CD4-positive, alpha-beta T cell (primary cell): Measurements from ENCODE around the gene PLOD1. TPM values are rescaled to one million over a fixed set of nuclear protein-coding genes. Genes with fewer than 3 reads are reported as not detected.
"Not testable (repeated sequence)": the region's sequence is repeated elsewhere in the genome, so short reads cannot be mapped to it uniquely, and the experiment has no call there.

Experiments used
- ATAC-seq: fragments of 200-7000 bp; cut with Tn5 transposase; one replicate; pipeline ENCODE4 v1.10.0; 2022; ENCODE audit warnings: mild to moderate bottlenecking; ENCODE audit not compliant: poor library complexity
- CTCF ChIA-PET: fragments of 350-600 bp; sonication (Branson Sonifier 250); formaldehyde crosslinking; loops from one replicate; lab custom pipeline; 2021; ENCODE audit warnings: antibody characterized with exemption, inconsistent platforms; lab: Charles Lee
- POLR2A ChIA-PET: fragments of 350-600 bp; sonication (Branson Sonifier 250); formaldehyde crosslinking; loops from one replicate; lab custom pipeline; 2021; ENCODE audit warnings: antibody characterized with exemption, inconsistent platforms; lab: Charles Lee
- DNase-seq, 14 experiments: peaks; one replicate each; pipeline ENCODE4 v3.0.0-alpha.2; 2013 to 2020; ENCODE audit warnings: mixed read lengths in 2 of 14
- H3K27ac ChIP-seq, 2 donors: one replicate each; pipeline versions ENCODE4 v1.5.1 to v1.7.0; 2013; ENCODE audit warnings: low read length in 2 of 2, low read depth in 1 of 2, mild to moderate bottlenecking in 1 of 2
- H3K27me3 ChIP-seq, 2 experiments: 1 replicate in 1 of 2; 2 replicates in 1 of 2; pipeline versions ENCODE4 v1.6.1 to v1.7.0; 2013; ENCODE audit warnings: low read length in 2 of 2, control low read depth in 1 of 2, mild to moderate bottlenecking in 1 of 2, moderate library complexity in 1 of 2; ENCODE audit not compliant: insufficient read depth in 2 of 2, control insufficient read depth in 1 of 2
- H3K36me3 ChIP-seq: one replicate; pipeline ENCODE4 v1.6.1; 2013; ENCODE audit warnings: low read length, control low read depth; ENCODE audit not compliant: insufficient read depth
- H3K4me1 ChIP-seq: one replicate; pipeline ENCODE4 v1.6.1; 2013; ENCODE audit warnings: low read length, control low read depth; ENCODE audit not compliant: insufficient read depth
- H3K4me3 ChIP-seq: one replicate; pipeline ENCODE4 v1.5.1; 2013; ENCODE audit warnings: mild to moderate bottlenecking, low read length, moderate library complexity
- H3K9me3 ChIP-seq, 2 experiments: 1 replicate in 1 of 2; 2 replicates in 1 of 2; pipeline versions ENCODE4 v1.6.1 to v1.7.0; 2013; ENCODE audit warnings: low read length in 2 of 2, mild to moderate bottlenecking in 2 of 2, control low read depth in 1 of 2, moderate library complexity in 1 of 2; ENCODE audit not compliant: control insufficient read depth in 1 of 2, insufficient read depth in 1 of 2
- H3K27ac Mint-ChIP-seq: one replicate; pipeline ENCODE4 v1.8.0; 2020; ENCODE audit warnings: mixed read lengths
- H3K27me3 Mint-ChIP-seq: one replicate; pipeline ENCODE4 v1.8.0; 2021; ENCODE audit warnings: mixed read lengths
- H3K36me3 Mint-ChIP-seq: one replicate; pipeline ENCODE4 v1.8.0; 2021; ENCODE audit warnings: low read depth, mixed read lengths
- H3K4me1 Mint-ChIP-seq: one replicate; pipeline ENCODE4 v1.8.0; 2021; ENCODE audit warnings: low read depth, mixed read lengths
- H3K4me3 Mint-ChIP-seq: one replicate; pipeline ENCODE4 v1.8.0; 2020; ENCODE audit warnings: mild to moderate bottlenecking, mixed read lengths
- H3K9me3 Mint-ChIP-seq: one replicate; pipeline ENCODE4 v1.8.0; 2020; ENCODE audit warnings: mixed read lengths
- CTCF ChIP-seq: fragments of 200-600 bp; IDR thresholded peaks from one replicate; pipeline ENCODE4 v1.8.0; 2022; ENCODE audit warnings: antibody characterized with exemption, mild to moderate bottlenecking
- intact Hi-C, 2 experiments: fragments of 100-400 bp; cut with DNase I in 1 of 2; cut with micrococcal nuclease in 1 of 2; formaldehyde crosslinking; loops; one replicate each; pipeline versions ENCODE4 v1.15.1 to v1.9.0; 2023 to 2025; cut with DNase I, micrococcal nuclease
- total RNA-seq, 174 experiments: library from RNA in 2 of 174; stranded (reverse) in 2 of 174; gene quantifications; one replicate each; pipeline ENCODE4 v1.2.3 and lab custom pipeline; 2021 to 2026

PLOD1 gene
- total RNA-seq, 2 experiments from 2014 or later: 1.6 to 1.8 TPM

GRCh38 chr1:11912000-11912399, 22.5 kb upstream of the PLOD1 start:
- ChIA-PET POLR2A (interaction anchor here (5.0 kb wide), 1 partner anchor 68 kb away, joined by 133 read pairs; the partner anchor contains the start of gene MFN2), CTCF (no interaction called here)
- Histone ChIP-seq H3K27me3 (no peaks in the 10 kb centered on the region), H3K9me3 (no peaks in the 10 kb centered on the region), H3K4me3 (no peak overlapping the region), H3K4me1 (peaks cover 19% of the 10 kb centered on the region), H3K36me3 (no peaks in the 10 kb centered on the region), H3K27ac (no peak overlapping the region)
- no peak for TF ChIP-seq CTCF
- peaks cover 6% of the 10 kb centered on the region for H3K27me3 Mint-ChIP-seq
- ATAC-seq (no peak), DNase-seq (no peak)
- peaks cover 16% of the 10 kb centered on the region for H3K36me3 Mint-ChIP-seq
- intact Hi-C loops: loop anchor here in 1 of 2 experiments (2.0 to 5.0 kb wide), 2 partner anchors 13 to 70 kb away; partner anchors contain the start of gene MFN2
- H3K9me3 Mint-ChIP-seq: no peaks in the 10 kb centered on the region
- peak overlapping the region; percentile 22 for H3K4me3 Mint-ChIP-seq
- no peak overlapping the region for H3K27ac Mint-ChIP-seq
- peaks cover 24% of the 10 kb centered on the region for H3K4me1 Mint-ChIP-seq

DNA sequence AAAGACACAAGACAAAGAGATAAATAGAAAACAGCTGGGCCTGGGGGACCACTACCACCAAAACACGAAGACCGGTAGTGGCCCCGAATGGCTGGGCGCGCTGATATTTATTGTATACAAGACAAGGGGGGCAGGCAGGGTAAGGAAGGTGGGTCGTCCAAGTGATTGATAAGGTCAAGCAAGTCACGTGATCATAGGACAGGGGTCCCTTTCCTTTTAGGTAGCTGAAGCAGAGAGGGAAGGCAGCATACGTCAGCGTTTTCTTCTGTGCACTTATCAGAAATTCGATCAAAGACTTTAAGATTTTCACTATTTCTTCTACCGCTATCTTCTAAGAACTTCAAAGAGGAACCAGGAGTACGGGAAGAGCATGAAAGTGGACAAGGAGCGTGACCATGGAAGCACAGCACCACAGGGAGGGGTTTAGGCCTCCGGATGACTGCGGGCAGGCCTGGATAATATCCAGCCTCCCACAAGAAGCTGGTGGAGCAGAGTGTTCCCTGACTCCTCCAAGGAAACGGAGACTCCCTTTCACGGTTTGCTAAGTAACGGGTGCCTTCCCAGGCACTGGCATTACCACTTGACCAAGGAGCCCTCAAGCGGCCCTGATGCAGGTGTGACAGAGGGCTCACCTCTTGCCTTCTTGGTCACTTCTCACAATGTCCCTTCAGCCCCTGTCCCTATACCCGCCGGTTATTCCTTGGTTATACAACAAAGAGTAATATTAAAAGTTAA, 21.9 kb upstream of the PLOD1 start:
- H3K9me3 Mint-ChIP-seq, H3K36me3 ChIP-seq, H3K4me3 ChIP-seq, H3K9me3 ChIP-seq, H3K27ac ChIP-seq, H3K27me3 ChIP-seq, ATAC-seq, CTCF ChIA-PET, H3K27ac Mint-ChIP-seq, POLR2A ChIA-PET, H3K27me3 Mint-ChIP-seq, DNase-seq: not testable (repeated sequence)
- Mint-ChIP-seq H3K4me1 (peaks cover 18% of the 10 kb centered on the region), H3K36me3 (peaks cover 16% of the 10 kb centered on the region), H3K4me3 (peak overlapping the region; percentile 22)
- peaks cover 13% of the 10 kb centered on the region for H3K4me1 ChIP-seq
- intact Hi-C loops: loop anchor here in 1 of 2 experiments (5.0 kb wide), 1 partner anchor 70 kb away; the partner anchor contains the start of gene MFN2

GRCh38 chr1:11913291-11913690, 21.2 kb upstream of the PLOD1 start:
- CTCF ChIA-PET: no interaction called here
- Mint-ChIP-seq H3K27me3 (no peaks in the 10 kb centered on the region), H3K36me3 (peaks cover 13% of the 10 kb centered on the region), H3K27ac (no peak overlapping the region), H3K4me1 (peaks cover 12% of the 10 kb centered on the region), H3K4me3 (no peak overlapping the region), H3K9me3 (no peaks in the 10 kb centered on the region)
- H3K27me3 ChIP-seq: no peaks in the 10 kb centered on the region
- TF ChIP-seq CTCF: no peak
- no peaks in the 10 kb centered on the region for H3K9me3 ChIP-seq
- peaks cover 12% of the 10 kb centered on the region for H3K4me1 ChIP-seq
- no peak overlapping the region for H3K27ac ChIP-seq
- DNase-seq (no peak), ATAC-seq (no peak)
- POLR2A ChIA-PET: no interaction called here
- intact Hi-C loops: loop anchor here in 1 of 2 experiments (5.0 kb wide), 1 partner anchor 69 kb away; the partner anchor contains the start of gene MFN2
- H3K36me3 ChIP-seq: no peaks in the 10 kb centered on the region
- H3K4me3 ChIP-seq: no peak overlapping the region
